Adrenal gland (tissue), 12 donors: ENCODE measurements around the gene LSM7. TPM values are rescaled to one million over a fixed set of nuclear protein-coding genes. Genes with fewer than 3 reads are reported as not detected.

Source experiments
- DNase-seq, 7 donors: peaks; one replicate each; pipeline ENCODE4 v3.0.0-alpha.2; 2019 to 2020
- H3K27ac ChIP-seq, 5 donors: fragments of 200-600 bp; sonication (generic) in 4 of 5; 1 replicate in 3 of 5; 2 replicates in 2 of 5; pipeline versions ENCODE4 v1.5.1 to v1.8.0; 2016 to 2020; ENCODE audit warnings: mild to moderate bottlenecking in 1 of 5
- H3K27me3 ChIP-seq: fragments of 200-600 bp; 2 replicates; pipeline ENCODE4 v1.8.0; 2021
- H3K36me3 ChIP-seq, 2 donors: fragments of 200-600 bp; replicated peaks in 1 of 2; 1 replicate in 1 of 2; 2 replicates in 1 of 2; pipeline versions ENCODE4 v1.5.1 to v1.8.0; 2018 to 2022
- H3K4me1 ChIP-seq, 2 donors: fragments of 200-600 bp; replicated peaks in 1 of 2; 1 replicate in 1 of 2; 2 replicates in 1 of 2; pipeline versions ENCODE4 v1.5.1 to v1.8.0; 2018 to 2021
- H3K4me3 ChIP-seq, 4 donors: fragments of 200-600 bp; sonication (generic) in 3 of 4; one replicate each; pipeline ENCODE4 v1.5.1; 2016 to 2018
- H3K9me3 ChIP-seq, 3 donors: fragments of 200-600 bp; sonication (generic) in 1 of 3; replicated peaks in 1 of 3; 1 replicate in 2 of 3; 2 replicates in 1 of 3; pipeline versions ENCODE4 v1.5.1 to v1.8.0; 2016 to 2021
- CTCF ChIP-seq, 6 experiments: fragments of 450-650 bp in 4 of 6; fragments of 200-600 bp in 2 of 6; sonication (generic) in 1 of 6; IDR thresholded peaks; 1 replicate in 5 of 6; 2 replicates in 1 of 6; pipeline versions ENCODE4 v1.5.1 to v1.8.0; 2016 to 2021; ENCODE audit warnings: antibody characterized with exemption in 6 of 6, mild to moderate bottlenecking in 2 of 6, moderate library complexity in 1 of 6
- POLR2A ChIP-seq, 2 donors: fragments of 450-650 bp; IDR thresholded peaks; one replicate each; pipeline ENCODE4 v1.6.1; 2017; ENCODE audit warnings: antibody characterized with exemption in 2 of 2, mild to moderate bottlenecking in 2 of 2, moderate library complexity in 1 of 2
- WGBS, 4 donors: extraction: QIAGEN DNeasy Blood & Tissue Kit in 2 of 4; methylation state at CpG; one replicate each; pipeline versions ENCODE4 v1.1.5 to v1.1.7; 2013 to 2017; 5-methylcytosine and 5-hydroxymethylcytosine counted together
- intact Hi-C, 2 donors: fragments of 100-400 bp; cut with DNase I; formaldehyde crosslinking; loops; one replicate each; pipeline versions ENCODE4 v1.14.1 to v1.15.0; 2022 to 2023
- polyA plus RNA-seq, 3 donors: library from polyadenylated mRNA; stranded (reverse); fragments of 200-250 nt in 2 of 3; fragments of 350-450 nt in 1 of 3; fragmentation: Illumina TruSeq in 1 of 3; extraction: RNeasy Lipid Tissue Mini Kit (QIAGEN cat#74804) in 1 of 3; gene quantifications; one replicate each; pipeline ENCODE4 v1.2.3, GENCODE V29; 2013 to 2014
- total RNA-seq, 9 donors: library from RNA; depleted of rRNA in 4 of 9; stranded (reverse); fragments of >200 nt in 4 of 9; fragments of 120-200 nt in 1 of 9; fragmentation: NEBNext Ultra II Directional in 1 of 9; extraction: Animal tissue kit (Norgen Biotek cat#: 25700) in 1 of 9; gene quantifications; one replicate each; pipeline versions ENCODE4 v1.1.0 to v1.2.4, GENCODE V29; 2013 to 2023
- donor health status: healthy with polysubstance abuse.
- donor health status: Bipolar disorder and iron deficiency.
- donor health status: DM: yes; HTN: yes; CAD: no.
- donor health status: DM: no; HTN: no; CAD: no.
- donor health status: DM: no; HTN: no; CAD: no.
- donor health status: DM: yes; HTN: yes; CAD: no.

The LSM7 gene
- total and polyA plus RNA-seq, 12 donors, result 24.1 to 355 (median 78.1) TPM

- H3K9me3 ChIP-seq, result no peaks in the 10 kb centered on the region
- WGBS, 4 donors, result 1 to 4% (median 2%) methylated on average over 16 to 69 of the region's 74 CpGs
- H3K27me3 ChIP-seq, result peaks cover 40% of the 10 kb centered on the region
- peaks cover 0 to 18% of the 10 kb centered on the region in 2 donors for H3K4me1 ChIP-seq
- TF ChIP-seq CTCF (IDR thresholded peaks at IDR 0.05) (no peak), POLR2A (IDR thresholded peaks at IDR 0.05) (no peak)
- peak overlapping the region in 1 of 4 donors; percentile 47 for H3K4me3 ChIP-seq
- intact Hi-C loops, result loop anchor here in 1 of 2 donors (10.0 kb wide), 1 partner anchor 95 kb away; no protein-coding TSS in a partner anchor
- no peaks in the 10 kb centered on the region for H3K36me3 ChIP-seq
- DNase-seq, result no peak
- H3K27ac ChIP-seq, result peak overlapping the region in 1 of 5 donors; percentile 80
Measured at GRCh38 chr19:2289714-2290435, 38.5 kb downstream of the LSM7 start.

DNA sequence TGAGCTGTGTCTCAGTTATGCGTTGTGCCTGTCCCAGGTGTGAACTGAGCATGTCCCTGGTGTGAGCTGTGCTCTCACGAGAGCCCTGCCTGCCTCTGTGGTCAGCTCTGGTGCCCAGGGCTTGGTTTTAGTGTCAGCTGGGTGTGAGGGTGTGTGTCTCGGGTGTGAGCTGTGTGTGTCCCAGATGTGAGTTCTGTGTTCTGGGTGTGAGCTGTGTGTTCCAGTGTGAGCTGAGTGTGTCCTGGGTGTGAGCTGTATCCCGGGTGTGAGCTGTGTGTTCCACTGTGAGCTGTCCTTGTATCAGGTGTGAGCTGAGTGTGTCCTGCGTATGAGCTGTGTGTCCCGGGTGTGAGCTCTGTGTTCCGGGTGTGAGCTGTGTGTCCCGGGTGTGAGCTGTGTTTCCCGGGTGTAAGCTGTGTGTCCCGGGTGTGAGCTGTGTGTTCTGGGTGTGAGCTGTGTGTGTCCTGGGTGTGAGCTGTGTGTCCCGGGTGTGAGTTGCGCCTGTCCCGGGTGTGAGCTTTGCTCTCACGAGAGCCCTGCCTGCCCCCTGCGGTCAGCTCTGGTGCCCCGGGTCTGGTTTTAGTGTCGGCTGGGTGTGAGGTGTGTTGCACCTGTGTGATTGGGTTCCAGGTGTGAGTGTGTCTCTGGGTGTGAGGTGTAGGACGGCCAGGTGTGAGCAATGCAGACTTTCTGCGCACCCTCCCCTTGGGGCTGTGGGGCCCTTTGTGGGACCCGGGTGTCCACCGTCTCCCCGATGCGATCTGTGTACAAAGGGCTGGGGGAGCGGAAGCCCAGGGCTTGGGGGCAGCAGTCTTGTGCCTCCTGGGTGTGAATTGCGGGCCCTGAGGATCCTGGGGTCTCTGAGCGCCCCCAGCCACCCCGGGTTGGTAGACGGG lies 39.3 kb downstream of the LSM7 start:
- peaks cover 40% of the 10 kb centered on the region for H3K27me3 ChIP-seq
- peak overlapping the region in 1 of 5 donors; percentile 80 for H3K27ac ChIP-seq
- intact Hi-C loops, result loop anchor here in 1 of 2 donors (10.0 kb wide), 1 partner anchor 96 kb away; no protein-coding TSS in a partner anchor
- 42 to 67% (median 47%) methylated on average over 11 to 28 of the region's 28 CpGs for WGBS, 4 donors
- DNase-seq, result no peak
- peaks cover 0 to 18% of the 10 kb centered on the region in 2 donors for H3K4me1 ChIP-seq
- H3K4me3 ChIP-seq, result peak overlapping the region in 1 of 4 donors; percentile 47
- H3K9me3 ChIP-seq, result no peaks in the 10 kb centered on the region
- H3K36me3 ChIP-seq, result no peaks in the 10 kb centered on the region
- TF ChIP-seq CTCF (IDR thresholded peaks at IDR 0.05) (no peak), POLR2A (IDR thresholded peaks at IDR 0.05) (no peak)

DNA sequence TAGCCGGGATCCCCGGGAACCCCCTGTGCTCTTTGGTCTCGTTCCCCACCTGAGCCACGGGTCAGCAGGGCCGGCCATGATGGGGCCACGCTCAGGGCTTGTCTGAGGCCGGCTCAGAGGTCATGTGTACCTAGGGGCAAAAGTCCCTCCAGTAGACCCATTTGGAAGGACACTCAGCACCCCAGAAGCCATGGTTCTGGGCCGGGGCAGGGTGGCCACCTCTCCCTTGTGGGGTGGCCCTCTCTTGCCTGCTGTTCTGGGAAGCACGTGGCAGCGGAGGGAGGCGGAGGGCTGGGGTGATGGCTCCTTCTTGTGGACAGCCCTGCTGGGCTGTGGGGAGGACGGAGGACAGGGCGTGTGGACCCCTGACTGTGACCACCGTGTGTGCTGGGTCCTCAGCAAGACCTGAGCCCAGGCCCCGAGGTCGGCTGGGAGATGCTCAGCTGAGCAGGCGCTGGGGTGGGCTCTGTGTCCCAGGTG lies 40.0 kb downstream of the LSM7 start:
- WGBS, 4 donors, result 77 to 87% (median 80%) methylated on average over 5 to 17 of the region's 17 CpGs
- Histone ChIP-seq H3K36me3 (no peaks in the 10 kb centered on the region), H3K4me1 (peaks cover 0 to 18% of the 10 kb centered on the region in 2 donors), H3K4me3 (no peak overlapping the region), H3K27ac (no peak overlapping the region), H3K9me3 (no peaks in the 10 kb centered on the region), H3K27me3 (peaks cover 40% of the 10 kb centered on the region)
- TF ChIP-seq CTCF (IDR thresholded peaks at IDR 0.05) (no peak), POLR2A (IDR thresholded peaks at IDR 0.05) (no peak)
- DNase-seq, result no peak
- intact Hi-C loops, result loop anchor here in 1 of 2 donors (10.0 kb wide), 1 partner anchor 96 kb away; no protein-coding TSS in a partner anchor
